Measurements from ENCODE around the gene TNNI2.

Gene TNNI2

DNA sequence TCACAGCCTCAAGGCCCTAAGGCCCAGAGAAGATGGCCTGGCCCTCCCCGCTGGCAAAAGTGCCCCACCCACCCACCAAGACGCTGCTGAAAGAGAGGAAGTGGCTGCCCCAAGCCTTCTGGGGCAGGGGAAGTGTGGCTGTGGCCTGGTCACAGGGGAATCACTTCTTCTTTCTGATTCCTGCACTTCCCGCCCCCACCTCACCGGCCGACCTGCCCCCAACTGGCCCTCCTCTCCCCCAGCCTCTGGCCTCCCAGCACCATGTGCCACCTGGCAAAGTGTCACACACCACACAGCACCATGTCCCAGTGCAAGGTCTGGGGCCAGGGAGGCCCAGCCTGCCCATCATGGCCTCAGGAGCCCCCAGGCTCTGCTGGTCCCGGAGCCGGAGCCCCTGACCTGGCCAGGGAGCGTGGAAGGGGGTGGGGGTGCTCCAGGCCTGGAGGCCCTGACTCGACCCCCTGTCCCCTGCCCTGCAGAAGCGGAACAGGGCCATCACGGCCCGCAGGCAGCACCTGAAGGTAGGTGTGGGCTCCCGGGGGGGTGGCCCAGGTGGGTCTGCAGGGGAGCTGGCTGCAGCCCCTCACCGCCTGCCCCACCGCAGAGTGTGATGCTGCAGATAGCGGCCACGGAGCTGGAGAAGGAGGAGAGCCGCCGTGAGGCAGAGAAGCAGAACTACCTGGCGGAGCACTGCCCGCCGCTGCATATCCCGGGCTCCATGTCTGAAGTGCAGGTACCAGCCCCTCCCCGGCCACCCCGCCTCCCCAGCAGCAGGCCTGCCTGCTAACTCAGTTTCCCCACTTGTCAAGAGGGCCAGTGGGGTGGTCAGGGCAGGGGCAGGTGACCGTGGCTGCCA lies 1.4 kb downstream of the TNNI2 start:
- TF ChIP-seq FOXP2 (optimal IDR thresholded peaks at IDR 0.05; ENCODE audit: borderline replicate concordance, extremely low read depth, extremely low read length, insufficient read depth) (no peak), POLR2AphosphoS5 (IDR thresholded peaks at IDR 0.05; ENCODE audit: low read depth, low read length) (no peak), TAF1 (IDR thresholded peaks at IDR 0.05; ENCODE audit: borderline replicate concordance, insufficient read depth, low read length) (no peak), SIN3A (IDR thresholded peaks at IDR 0.05; ENCODE audit: borderline replicate concordance, insufficient read depth, low read length) (no peak)
- TF ChIP-seq, protein P1, sequence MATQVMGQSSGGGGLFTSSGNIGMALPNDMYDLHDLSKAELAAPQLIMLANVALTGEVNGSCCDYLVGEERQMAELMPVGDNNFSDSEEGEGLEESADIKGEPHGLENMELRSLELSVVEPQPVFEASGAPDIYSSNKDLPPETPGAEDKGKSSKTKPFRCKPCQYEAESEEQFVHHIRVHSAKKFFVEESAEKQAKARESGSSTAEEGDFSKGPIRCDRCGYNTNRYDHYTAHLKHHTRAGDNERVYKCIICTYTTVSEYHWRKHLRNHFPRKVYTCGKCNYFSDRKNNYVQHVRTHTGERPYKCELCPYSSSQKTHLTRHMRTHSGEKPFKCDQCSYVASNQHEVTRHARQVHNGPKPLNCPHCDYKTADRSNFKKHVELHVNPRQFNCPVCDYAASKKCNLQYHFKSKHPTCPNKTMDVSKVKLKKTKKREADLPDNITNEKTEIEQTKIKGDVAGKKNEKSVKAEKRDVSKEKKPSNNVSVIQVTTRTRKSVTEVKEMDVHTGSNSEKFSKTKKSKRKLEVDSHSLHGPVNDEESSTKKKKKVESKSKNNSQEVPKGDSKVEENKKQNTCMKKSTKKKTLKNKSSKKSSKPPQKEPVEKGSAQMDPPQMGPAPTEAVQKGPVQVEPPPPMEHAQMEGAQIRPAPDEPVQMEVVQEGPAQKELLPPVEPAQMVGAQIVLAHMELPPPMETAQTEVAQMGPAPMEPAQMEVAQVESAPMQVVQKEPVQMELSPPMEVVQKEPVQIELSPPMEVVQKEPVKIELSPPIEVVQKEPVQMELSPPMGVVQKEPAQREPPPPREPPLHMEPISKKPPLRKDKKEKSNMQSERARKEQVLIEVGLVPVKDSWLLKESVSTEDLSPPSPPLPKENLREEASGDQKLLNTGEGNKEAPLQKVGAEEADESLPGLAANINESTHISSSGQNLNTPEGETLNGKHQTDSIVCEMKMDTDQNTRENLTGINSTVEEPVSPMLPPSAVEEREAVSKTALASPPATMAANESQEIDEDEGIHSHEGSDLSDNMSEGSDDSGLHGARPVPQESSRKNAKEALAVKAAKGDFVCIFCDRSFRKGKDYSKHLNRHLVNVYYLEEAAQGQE (IDR thresholded peaks at IDR 0.05; ENCODE audit: insufficient read depth in 1 of 2, low read depth in 2 of 2, low read length in 2 of 2) = no peak

DNA sequence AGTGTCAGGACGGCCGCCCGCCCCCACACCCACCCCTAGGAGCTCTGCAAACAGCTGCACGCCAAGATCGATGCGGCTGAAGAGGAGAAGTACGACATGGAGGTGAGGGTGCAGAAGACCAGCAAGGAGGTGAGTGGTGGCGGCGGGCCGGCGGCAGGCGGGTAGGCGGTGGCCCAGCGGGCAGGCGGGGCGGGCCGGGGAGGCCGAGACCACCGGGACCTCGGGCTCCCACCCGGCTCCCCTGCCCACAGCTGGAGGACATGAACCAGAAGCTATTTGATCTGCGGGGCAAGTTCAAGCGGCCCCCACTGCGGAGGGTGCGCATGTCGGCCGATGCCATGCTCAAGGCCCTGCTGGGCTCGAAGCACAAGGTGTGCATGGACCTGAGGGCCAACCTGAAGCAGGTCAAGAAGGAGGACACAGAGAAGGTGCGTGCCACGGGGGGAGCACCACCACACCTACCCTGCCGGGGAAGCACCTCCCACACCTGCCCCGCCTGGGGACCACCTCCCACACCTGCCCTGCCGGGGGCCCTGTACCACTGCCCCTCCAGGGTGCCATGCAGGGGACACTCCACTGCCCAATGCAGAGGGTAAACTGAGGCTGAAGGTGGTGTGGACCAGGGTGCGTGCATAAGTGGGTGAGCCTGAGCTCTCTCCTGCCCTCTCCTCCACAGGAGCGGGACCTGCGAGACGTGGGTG lies 2.1 kb downstream of the TNNI2 start:
- no peak for TF ChIP-seq FOXP2 (optimal IDR thresholded peaks at IDR 0.05; ENCODE audit: borderline replicate concordance, extremely low read depth, extremely low read length, insufficient read depth)
- TF ChIP-seq TAF1 (IDR thresholded peaks at IDR 0.05; ENCODE audit: borderline replicate concordance, insufficient read depth, low read length) = no peak
- TF ChIP-seq POLR2AphosphoS5 (IDR thresholded peaks at IDR 0.05; ENCODE audit: low read depth, low read length) = no peak
- no peak for TF ChIP-seq SIN3A (IDR thresholded peaks at IDR 0.05; ENCODE audit: borderline replicate concordance, insufficient read depth, low read length)
- TF ChIP-seq, protein P1 (IDR thresholded peaks at IDR 0.05; ENCODE audit: insufficient read depth in 1 of 2, low read depth in 2 of 2, low read length in 2 of 2) = no peak

DNA sequence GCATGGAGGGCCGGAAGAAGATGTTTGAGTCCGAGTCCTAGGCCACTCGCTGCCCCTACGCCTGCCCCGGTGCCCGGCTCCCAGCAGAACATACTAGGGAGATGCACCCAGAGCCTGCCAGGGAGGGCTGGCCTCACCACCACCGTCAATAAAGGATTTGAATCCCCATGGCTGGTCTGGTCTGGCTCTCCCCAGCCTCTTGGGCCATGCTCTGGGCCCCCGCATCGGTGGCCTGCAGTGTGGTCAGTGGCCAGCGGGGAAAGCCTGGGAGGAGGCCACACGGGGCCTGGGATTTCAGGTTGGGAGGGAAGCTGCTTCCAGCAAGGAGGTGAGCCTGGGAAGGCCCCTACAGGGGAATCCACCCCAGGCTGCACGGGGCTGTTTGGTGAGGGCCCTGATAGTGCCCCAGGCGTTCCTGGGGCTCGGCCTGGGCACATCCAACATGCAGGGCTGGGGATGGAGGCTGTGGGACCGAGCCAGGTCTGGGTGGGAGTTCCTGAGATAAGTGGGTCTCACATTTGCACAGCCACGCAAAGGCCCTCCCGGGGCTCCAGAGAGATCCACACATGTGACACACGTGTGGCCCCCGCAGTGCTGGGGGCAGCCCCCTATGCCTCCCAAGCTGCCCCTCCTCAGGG lies 2.8 kb downstream of the TNNI2 start:
- no peak for TF ChIP-seq TAF1 (IDR thresholded peaks at IDR 0.05; ENCODE audit: borderline replicate concordance, insufficient read depth, low read length)
- no peak for TF ChIP-seq POLR2AphosphoS5 (IDR thresholded peaks at IDR 0.05; ENCODE audit: low read depth, low read length)
- TF ChIP-seq SIN3A (IDR thresholded peaks at IDR 0.05; ENCODE audit: borderline replicate concordance, insufficient read depth, low read length) = no peak
- no peak for TF ChIP-seq FOXP2 (optimal IDR thresholded peaks at IDR 0.05; ENCODE audit: borderline replicate concordance, extremely low read depth, extremely low read length, insufficient read depth)
- TF ChIP-seq, protein P1 (IDR thresholded peaks at IDR 0.05; ENCODE audit: insufficient read depth in 1 of 2, low read depth in 2 of 2, low read length in 2 of 2) = no peak

DNA sequence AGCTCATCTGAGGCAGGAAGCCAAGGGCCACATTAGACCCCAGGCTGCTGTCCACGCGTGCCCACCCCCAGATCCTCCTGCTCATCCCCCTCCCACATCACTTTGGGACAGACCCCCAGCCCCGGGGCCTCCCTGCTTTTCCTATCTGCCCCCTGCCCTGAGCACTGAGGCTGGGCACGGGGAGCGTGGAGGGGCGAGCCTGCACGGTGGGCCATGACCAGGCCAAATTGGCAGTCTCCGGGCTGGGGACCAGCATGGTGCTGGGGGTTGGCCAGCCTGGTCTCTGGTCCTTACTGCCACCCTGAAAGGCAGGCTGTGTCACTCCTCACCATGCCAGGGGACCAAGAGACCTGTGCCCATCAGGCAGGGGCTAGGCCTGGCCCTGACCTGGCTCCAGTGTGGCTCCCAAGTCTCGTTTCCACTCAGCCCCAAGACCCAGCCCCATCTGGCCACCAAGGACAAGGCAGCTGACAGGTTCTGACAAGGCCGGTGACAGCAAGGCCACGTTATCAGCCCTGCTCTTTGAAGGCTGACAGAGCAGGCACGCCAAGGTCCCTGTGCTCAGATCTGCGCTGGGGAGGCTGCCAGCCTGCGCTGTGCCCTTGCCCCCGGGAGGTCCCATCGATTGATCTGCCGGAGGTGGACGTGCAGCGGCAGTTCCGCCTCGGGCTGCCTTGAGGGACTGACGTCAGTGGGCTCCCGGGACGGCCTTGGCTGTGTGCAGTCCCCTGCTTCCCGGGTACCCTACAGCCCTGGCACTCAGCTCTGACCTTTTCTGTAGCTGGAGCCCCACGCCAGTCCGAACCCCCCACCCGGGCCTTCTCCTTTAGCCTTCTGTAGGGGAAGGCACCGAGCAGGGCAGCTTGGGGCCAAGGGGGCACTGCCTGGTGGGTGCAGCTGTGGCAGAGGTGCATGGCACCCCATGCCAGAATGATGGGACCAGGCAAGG lies 3.6 kb downstream of the TNNI2 start:
- TF ChIP-seq, protein P1 (IDR thresholded peaks at IDR 0.05; ENCODE audit: insufficient read depth in 1 of 2, low read depth in 2 of 2, low read length in 2 of 2) = no peak
- no peak for TF ChIP-seq FOXP2 (optimal IDR thresholded peaks at IDR 0.05; ENCODE audit: borderline replicate concordance, extremely low read depth, extremely low read length, insufficient read depth)
- TF ChIP-seq POLR2AphosphoS5 (IDR thresholded peaks at IDR 0.05; ENCODE audit: low read depth, low read length) = no peak
- TF ChIP-seq SIN3A (IDR thresholded peaks at IDR 0.05; ENCODE audit: borderline replicate concordance, insufficient read depth, low read length) = no peak
- TF ChIP-seq TAF1 (IDR thresholded peaks at IDR 0.05; ENCODE audit: borderline replicate concordance, insufficient read depth, low read length) = no peak

Data from PFSK-1 (cell line).